ENCODE data around the gene RGPD4. TPM values are rescaled to one million over a fixed set of nuclear protein-coding genes. Genes with fewer than 3 reads are reported as not detected.
"Not testable (repeated sequence)": the region's sequence is repeated elsewhere in the genome, so short reads cannot be mapped to it uniquely, and the experiment has no call there.

Gene RGPD4
- total and polyA plus RNA-seq, 7 experiments from 2014 or later: 0.08 to 0.16 (median 0.11) TPM; not detected in 4

DNA sequence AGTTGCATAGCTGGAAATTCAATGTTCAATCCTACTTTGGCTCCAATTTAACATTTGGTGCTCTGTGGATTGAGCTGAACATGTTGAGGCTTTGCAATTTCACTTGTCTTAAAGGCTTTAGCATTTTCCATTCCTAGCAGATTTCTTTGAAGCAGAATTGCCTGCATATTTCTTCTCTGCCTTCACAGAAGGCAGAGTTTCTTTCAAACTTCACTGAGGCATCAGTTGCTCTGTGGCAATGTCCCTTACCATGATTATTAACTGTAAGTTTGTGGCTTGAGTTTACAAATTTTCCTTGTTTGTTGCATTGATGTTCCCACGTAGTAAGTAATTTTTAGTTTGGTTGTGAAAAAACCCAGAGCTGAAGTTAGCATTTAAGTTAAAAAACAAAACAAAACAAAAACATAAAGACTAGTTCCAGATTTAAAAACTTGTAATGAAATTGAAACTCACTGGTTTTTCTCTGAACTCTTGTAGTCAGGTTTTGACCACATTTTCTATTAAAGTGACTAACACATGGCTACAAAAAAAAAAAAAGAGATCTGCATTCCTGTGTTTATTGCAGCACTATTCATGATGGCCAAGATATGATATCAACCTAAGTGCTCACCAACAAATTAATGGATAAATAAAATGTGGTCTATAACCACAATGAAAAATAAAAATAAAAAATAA is 90.1 kb downstream of the RGPD4 start:
- H3K27ac ChIP-seq (ENCODE audit: low read depth, low read length); H3K4me1 ChIP-seq (ENCODE audit: control insufficient read depth in 2 of 2, insufficient read depth in 2 of 2, low read length in 2 of 2); H3K9me3 Mint-ChIP-seq; H3K27me3 Mint-ChIP-seq; CTCF ChIA-PET; DNase-seq; POLR2A ChIA-PET; H3K27me3 ChIP-seq (ENCODE audit: control insufficient read depth in 2 of 2, insufficient read depth in 2 of 2, low read length in 2 of 2); H3K4me3 ChIP-seq (ENCODE audit: low read length); ATAC-seq; H3K4me1 Mint-ChIP-seq; H3K9me3 ChIP-seq (ENCODE audit: control insufficient read depth in 2 of 3, low read length in 3 of 3); H3K36me3 ChIP-seq (ENCODE audit: control insufficient read depth in 2 of 3, insufficient read depth in 3 of 3, low read length in 3 of 3); H3K36me3 Mint-ChIP-seq; H3K4me3 Mint-ChIP-seq; intact Hi-C loops (cut with micrococcal nuclease): not testable (repeated sequence)
- H3K27ac Mint-ChIP-seq: peak overlapping the region in 1 of 9 donors; percentile 13

- ChIA-PET POLR2A (no interaction called here), CTCF (no interaction called here)
- ATAC-seq: no peak
- intact Hi-C loops (cut with micrococcal nuclease): no loop called here
- Histone ChIP-seq H3K4me1 (ENCODE audit: control insufficient read depth in 2 of 2, insufficient read depth in 2 of 2, low read length in 2 of 2) (no peaks in the 10 kb centered on the region), H3K27ac (ENCODE audit: low read depth, low read length) (no peak overlapping the region), H3K4me3 (ENCODE audit: low read length) (no peak overlapping the region), H3K9me3 (ENCODE audit: control insufficient read depth in 2 of 3, low read length in 3 of 3) (no peaks in the 10 kb centered on the region), H3K27me3 (ENCODE audit: control insufficient read depth in 2 of 2, insufficient read depth in 2 of 2, low read length in 2 of 2) (no peaks in the 10 kb centered on the region), H3K36me3 (ENCODE audit: control insufficient read depth in 2 of 3, insufficient read depth in 3 of 3, low read length in 3 of 3) (no peaks in the 10 kb centered on the region)
- Mint-ChIP-seq H3K27ac (no peak overlapping the region), H3K4me3 (no peak overlapping the region), H3K36me3 (no peaks in the 10 kb centered on the region), H3K27me3 (no peaks in the 10 kb centered on the region), H3K4me1 (no peaks in the 10 kb centered on the region), H3K9me3 (no peaks in the 10 kb centered on the region)
- no peak for DNase-seq
Observed at GRCh38 chr2:107927034-107927534, 100.4 kb downstream of the RGPD4 start.

DNA sequence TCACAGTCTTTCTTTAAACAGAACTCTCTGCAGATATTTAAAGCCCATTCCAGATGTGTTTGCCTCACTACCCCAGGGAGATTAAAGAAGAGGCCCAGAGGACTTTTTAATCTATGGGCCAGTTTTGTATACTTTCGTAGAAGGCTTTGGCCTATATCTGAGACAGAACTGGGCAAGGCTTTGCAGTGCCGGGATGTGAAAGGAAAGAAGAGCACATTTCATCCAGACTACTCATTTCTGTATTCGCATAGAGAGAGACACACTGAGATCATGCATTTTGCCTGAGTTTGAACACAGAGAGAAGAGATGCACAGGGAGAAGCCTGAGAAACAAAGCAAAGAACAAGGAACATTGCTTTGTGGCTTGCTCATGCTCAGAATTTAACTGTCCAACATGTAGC is 104.7 kb downstream of the RGPD4 start:
- POLR2A ChIA-PET: no interaction called here
- Mint-ChIP-seq H3K9me3 (peaks cover 0 to 1% (median 0%) of the 10 kb centered on the region in 11 donors), H3K27me3 (peaks cover 0 to 14% (median 5%) of the 10 kb centered on the region in 5 donors), H3K27ac (no peak overlapping the region), H3K4me1 (no peaks in the 10 kb centered on the region), H3K36me3 (no peaks in the 10 kb centered on the region), H3K4me3 (no peak overlapping the region)
- Histone ChIP-seq H3K4me1 (ENCODE audit: control insufficient read depth in 2 of 2, insufficient read depth in 2 of 2, low read length in 2 of 2) (no peaks in the 10 kb centered on the region), H3K4me3 (ENCODE audit: low read length) (no peak overlapping the region), H3K9me3 (ENCODE audit: control insufficient read depth in 2 of 3, low read length in 3 of 3) (no peaks in the 10 kb centered on the region), H3K36me3 (ENCODE audit: control insufficient read depth in 2 of 3, insufficient read depth in 3 of 3, low read length in 3 of 3) (no peaks in the 10 kb centered on the region), H3K27me3 (ENCODE audit: control insufficient read depth in 2 of 2, insufficient read depth in 2 of 2, low read length in 2 of 2) (no peaks in the 10 kb centered on the region), H3K27ac (ENCODE audit: low read depth, low read length) (no peak overlapping the region)
- intact Hi-C loops (cut with micrococcal nuclease): no loop called here
- no peak for ATAC-seq
- no peak for DNase-seq
- CTCF ChIA-PET: no interaction called here

GRCh38 chr2:107932488-107932887 is 105.8 kb downstream of the RGPD4 start:
- no peaks in the 10 kb centered on the region for H3K4me1 ChIP-seq (ENCODE audit: control insufficient read depth in 2 of 2, insufficient read depth in 2 of 2, low read length in 2 of 2)
- Mint-ChIP-seq H3K4me3 (no peak overlapping the region), H3K36me3 (no peaks in the 10 kb centered on the region), H3K9me3 (peaks cover 0 to 1% (median 0%) of the 10 kb centered on the region in 11 donors), H3K4me1 (no peaks in the 10 kb centered on the region), H3K27me3 (peaks cover 0 to 14% (median 5%) of the 10 kb centered on the region in 5 donors), H3K27ac (no peak overlapping the region)
- H3K36me3 ChIP-seq (ENCODE audit: control insufficient read depth in 2 of 3, insufficient read depth in 3 of 3, low read length in 3 of 3): no peaks in the 10 kb centered on the region
- H3K9me3 ChIP-seq (ENCODE audit: control insufficient read depth in 2 of 3, low read length in 3 of 3): no peaks in the 10 kb centered on the region
- intact Hi-C loops (cut with micrococcal nuclease): no loop called here
- no peak for ATAC-seq
- ChIA-PET CTCF (no interaction called here), POLR2A (no interaction called here)
- no peak for DNase-seq
- H3K27ac ChIP-seq (ENCODE audit: low read depth, low read length): no peak overlapping the region
- H3K4me3 ChIP-seq (ENCODE audit: low read length): no peak overlapping the region
- H3K27me3 ChIP-seq (ENCODE audit: control insufficient read depth in 2 of 2, insufficient read depth in 2 of 2, low read length in 2 of 2): no peaks in the 10 kb centered on the region

- H3K36me3 Mint-ChIP-seq: no peaks in the 10 kb centered on the region
- H3K27ac ChIP-seq (ENCODE audit: low read depth, low read length): no peak overlapping the region
- no peaks in the 10 kb centered on the region for H3K4me1 Mint-ChIP-seq
- no peaks in the 10 kb centered on the region for H3K36me3 ChIP-seq (ENCODE audit: control insufficient read depth in 2 of 3, insufficient read depth in 3 of 3, low read length in 3 of 3)
- peaks cover 0 to 14% (median 9%) of the 10 kb centered on the region in 5 donors for H3K27me3 Mint-ChIP-seq
- H3K9me3 ChIP-seq (ENCODE audit: control insufficient read depth in 2 of 3, low read length in 3 of 3): no peaks in the 10 kb centered on the region
- intact Hi-C loops (cut with micrococcal nuclease): no loop called here
- peaks cover 0 to 1% (median 0%) of the 10 kb centered on the region in 11 donors for H3K9me3 Mint-ChIP-seq
- no peaks in the 10 kb centered on the region for H3K4me1 ChIP-seq (ENCODE audit: control insufficient read depth in 2 of 2, insufficient read depth in 2 of 2, low read length in 2 of 2)
- POLR2A ChIA-PET: no interaction called here
- no peaks in the 10 kb centered on the region for H3K27me3 ChIP-seq (ENCODE audit: control insufficient read depth in 2 of 2, insufficient read depth in 2 of 2, low read length in 2 of 2)
- no peak overlapping the region for H3K4me3 ChIP-seq (ENCODE audit: low read length)
- no peak overlapping the region for H3K27ac Mint-ChIP-seq
- DNase-seq (no peak), ATAC-seq (no peak)
- H3K4me3 Mint-ChIP-seq: no peak overlapping the region
- CTCF ChIA-PET: no interaction called here
Observed at GRCh38 chr2:107932979-107933378, 106.3 kb downstream of the RGPD4 start.

GRCh38 chr2:107936433-107937359 is 110.0 kb downstream of the RGPD4 start:
- Mint-ChIP-seq H3K27ac (no peak overlapping the region), H3K4me3 (no peak overlapping the region), H3K9me3 (peaks cover 0 to 1% (median 0%) of the 10 kb centered on the region in 11 donors), H3K36me3 (no peaks in the 10 kb centered on the region), H3K4me1 (no peaks in the 10 kb centered on the region), H3K27me3 (peaks cover 0 to 14% (median 10%) of the 10 kb centered on the region in 5 donors)
- no peaks in the 10 kb centered on the region for H3K36me3 ChIP-seq (ENCODE audit: control insufficient read depth in 2 of 3, insufficient read depth in 3 of 3, low read length in 3 of 3)
- H3K27ac ChIP-seq (ENCODE audit: low read depth, low read length): no peak overlapping the region
- no peaks in the 10 kb centered on the region for H3K9me3 ChIP-seq (ENCODE audit: control insufficient read depth in 2 of 3, low read length in 3 of 3)
- H3K27me3 ChIP-seq (ENCODE audit: control insufficient read depth in 2 of 2, insufficient read depth in 2 of 2, low read length in 2 of 2): no peaks in the 10 kb centered on the region
- no peaks in the 10 kb centered on the region for H3K4me1 ChIP-seq (ENCODE audit: control insufficient read depth in 2 of 2, insufficient read depth in 2 of 2, low read length in 2 of 2)
- ATAC-seq (no peak), DNase-seq (peak in 1 of 9 donors; percentile 1)
- no peak overlapping the region for H3K4me3 ChIP-seq (ENCODE audit: low read length)
- intact Hi-C loops (cut with micrococcal nuclease): loop anchor here in 1 of 2 donors (2.0 kb wide), 1 partner anchor 648 kb away; no protein-coding TSS in a partner anchor
- ChIA-PET CTCF (interaction anchor here (0.6 kb wide), 1 partner anchor 647 kb away, joined by 3 read pairs; no protein-coding TSS in a partner anchor), POLR2A (no interaction called here)
